Osteoblast (primary cell): ENCODE results near the gene FIP1L1. TPM values are rescaled to one million over a fixed set of nuclear protein-coding genes. Genes with fewer than 3 reads are reported as not detected.

Experiments used
- DNase-seq: peaks from one replicate; pipeline ENCODE4 v3.0.0; 2011; ENCODE audit warnings: low spot score, mixed read lengths; ENCODE audit not compliant: insufficient read length; ENCODE audit errors: missing footprints
- H2AFZ ChIP-seq: 2 replicates; pipeline ENCODE4 v1.6.0; 2011; ENCODE audit warnings: mild to moderate bottlenecking, low read length
- H3K27ac ChIP-seq: 2 replicates; pipeline ENCODE4 v1.5.1; 2011; ENCODE audit warnings: mild to moderate bottlenecking, low read depth, low read length, moderate library complexity
- H3K27me3 ChIP-seq: 2 replicates; pipeline ENCODE4 v1.6.0; 2012; ENCODE audit warnings: mild to moderate bottlenecking, control low read depth, inconsistent platforms, low read length, moderate library complexity; ENCODE audit not compliant: insufficient read depth
- H3K36me3 ChIP-seq: 2 replicates; pipeline ENCODE4 v1.5.1; 2011; ENCODE audit warnings: mild to moderate bottlenecking, low read length, control low read depth, moderate library complexity; ENCODE audit not compliant: insufficient read depth
- H3K4me1 ChIP-seq: 2 replicates; pipeline ENCODE4 v1.5.1; 2011; ENCODE audit warnings: mild to moderate bottlenecking, low read length, control low read depth, moderate library complexity; ENCODE audit not compliant: insufficient read depth
- H3K4me2 ChIP-seq: 2 replicates; pipeline ENCODE4 v1.6.0; 2011; ENCODE audit warnings: mild to moderate bottlenecking, low read length; ENCODE audit not compliant: insufficient read depth
- H3K4me3 ChIP-seq: fragments of 200-600 bp; sonication (generic); 3 replicates; pipeline ENCODE4 v1.5.1; 2012; ENCODE audit warnings: mild to moderate bottlenecking, low read length, inconsistent platforms; ENCODE audit not compliant: insufficient read depth
- H3K79me2 ChIP-seq: 2 replicates; pipeline ENCODE4 v1.6.0; 2012; ENCODE audit warnings: mild to moderate bottlenecking, low read length, control low read depth, inconsistent platforms; ENCODE audit not compliant: insufficient read depth
- H3K9me3 ChIP-seq: 2 replicates; pipeline ENCODE4 v1.5.1; 2011; ENCODE audit warnings: low read depth, low read length, control low read depth
- H4K20me1 ChIP-seq: 2 replicates; pipeline ENCODE4 v1.6.0; 2012; ENCODE audit warnings: mild to moderate bottlenecking, low read length, control low read depth; ENCODE audit not compliant: insufficient read depth
- total RNA-seq: library from RNA; depleted of rRNA; stranded (reverse); fragments of >200 nt; gene quantifications from 2 replicates; pipeline ENCODE4 v1.2.3, GENCODE V29; 2012
- TF ChIP-seq, protein P1 (sequence below): IDR thresholded peaks from 2 replicates; pipeline ENCODE4 v1.5.1; 2011; ENCODE audit warnings: mild to moderate bottlenecking, low read depth, low read length, moderate library complexity; ENCODE audit errors: extremely low read depth

Gene FIP1L1
- total RNA-seq, 1 donor: 78.2 TPM

DNA sequence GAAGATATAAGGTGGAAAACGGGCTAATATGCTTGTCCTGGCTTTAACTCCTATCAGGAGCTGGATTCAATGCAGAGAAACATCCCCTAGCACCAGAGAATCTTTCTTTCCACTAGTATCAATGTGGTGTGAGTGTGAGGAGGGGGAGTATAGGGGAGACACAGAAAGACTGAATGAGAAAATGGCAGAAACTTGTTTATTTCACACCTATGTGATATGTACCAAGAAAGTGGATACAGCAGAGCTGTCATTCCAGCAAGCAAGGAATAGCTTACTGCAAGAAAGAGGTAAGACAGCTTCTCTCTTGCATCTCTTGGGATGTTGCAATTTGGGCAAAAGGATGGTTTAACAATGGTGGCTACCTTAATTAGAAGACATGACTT is 108.2 kb downstream of the FIP1L1 start:
- Histone ChIP-seq H3K27ac (no peak overlapping the region), H4K20me1 (no peaks in the 10 kb centered on the region), H3K79me2 (no peaks in the 10 kb centered on the region), H3K27me3 (no peaks in the 10 kb centered on the region), H3K36me3 (no peaks in the 10 kb centered on the region), H3K4me3 (no peak overlapping the region), H3K9me3 (no peaks in the 10 kb centered on the region), H3K4me1 (peaks cover 34% of the 10 kb centered on the region), H3K4me2 (no peak overlapping the region), H2AFZ (no peak overlapping the region)
- TF ChIP-seq, protein P1, sequence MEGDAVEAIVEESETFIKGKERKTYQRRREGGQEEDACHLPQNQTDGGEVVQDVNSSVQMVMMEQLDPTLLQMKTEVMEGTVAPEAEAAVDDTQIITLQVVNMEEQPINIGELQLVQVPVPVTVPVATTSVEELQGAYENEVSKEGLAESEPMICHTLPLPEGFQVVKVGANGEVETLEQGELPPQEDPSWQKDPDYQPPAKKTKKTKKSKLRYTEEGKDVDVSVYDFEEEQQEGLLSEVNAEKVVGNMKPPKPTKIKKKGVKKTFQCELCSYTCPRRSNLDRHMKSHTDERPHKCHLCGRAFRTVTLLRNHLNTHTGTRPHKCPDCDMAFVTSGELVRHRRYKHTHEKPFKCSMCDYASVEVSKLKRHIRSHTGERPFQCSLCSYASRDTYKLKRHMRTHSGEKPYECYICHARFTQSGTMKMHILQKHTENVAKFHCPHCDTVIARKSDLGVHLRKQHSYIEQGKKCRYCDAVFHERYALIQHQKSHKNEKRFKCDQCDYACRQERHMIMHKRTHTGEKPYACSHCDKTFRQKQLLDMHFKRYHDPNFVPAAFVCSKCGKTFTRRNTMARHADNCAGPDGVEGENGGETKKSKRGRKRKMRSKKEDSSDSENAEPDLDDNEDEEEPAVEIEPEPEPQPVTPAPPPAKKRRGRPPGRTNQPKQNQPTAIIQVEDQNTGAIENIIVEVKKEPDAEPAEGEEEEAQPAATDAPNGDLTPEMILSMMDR: no peak
- DNase-seq: no peak

DNA sequence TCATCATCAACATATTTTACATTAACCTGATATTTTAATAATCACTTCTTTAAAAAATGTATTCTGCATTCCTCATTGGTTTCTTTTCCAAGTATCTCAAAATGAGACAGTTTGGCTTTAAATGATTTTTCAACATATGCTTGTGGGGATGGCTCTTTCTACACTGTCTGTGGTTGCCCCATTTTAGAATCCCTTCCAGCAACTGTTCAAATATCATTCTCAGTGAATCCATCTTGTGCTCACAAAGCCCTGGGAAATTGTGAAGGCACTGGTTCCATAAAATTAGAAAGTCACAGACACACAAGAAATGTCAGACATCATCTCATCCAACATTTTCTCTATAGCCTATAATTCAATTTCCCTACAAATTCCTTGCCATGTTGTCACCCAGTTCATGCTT is 110.3 kb downstream of the FIP1L1 start:
- peaks cover 30% of the 10 kb centered on the region for H3K4me1 ChIP-seq
- H3K4me3 ChIP-seq: no peak overlapping the region
- H3K9me3 ChIP-seq: no peaks in the 10 kb centered on the region
- H3K27ac ChIP-seq: no peak overlapping the region
- DNase-seq: no peak
- H3K4me2 ChIP-seq: no peak overlapping the region
- no peaks in the 10 kb centered on the region for H4K20me1 ChIP-seq
- no peaks in the 10 kb centered on the region for H3K79me2 ChIP-seq
- TF ChIP-seq, protein P1: no peak
- no peaks in the 10 kb centered on the region for H3K27me3 ChIP-seq
- H2AFZ ChIP-seq: no peak overlapping the region
- H3K36me3 ChIP-seq: no peaks in the 10 kb centered on the region

DNA sequence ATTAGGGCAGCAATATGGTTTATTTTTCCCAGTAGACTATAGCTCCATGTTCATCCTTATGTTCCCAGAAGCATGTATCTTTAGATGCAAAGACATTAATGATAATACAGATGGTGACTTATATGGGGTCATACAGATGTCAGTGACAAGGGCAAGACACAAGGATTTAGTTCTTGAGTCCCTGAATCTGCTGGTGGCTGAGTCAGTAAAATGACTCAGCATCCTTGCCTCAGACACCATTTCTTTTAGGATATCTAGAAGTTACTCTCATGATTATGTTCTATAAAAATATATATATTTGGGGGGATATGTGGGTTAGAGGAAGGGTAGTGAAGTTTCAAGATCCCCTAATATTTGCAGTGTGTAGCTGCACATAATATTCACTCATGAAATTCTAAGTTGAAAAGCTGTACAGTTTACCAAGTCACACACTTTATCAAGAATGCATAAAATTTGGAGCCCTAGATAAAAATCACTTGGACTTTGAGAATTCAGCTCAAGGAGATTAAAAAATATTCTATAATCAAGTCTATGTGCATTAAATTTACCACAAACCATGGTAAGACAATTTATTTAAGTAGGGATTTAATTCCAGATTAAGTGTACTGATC is 111.9 kb downstream of the FIP1L1 start:
- no peak for DNase-seq
- Histone ChIP-seq H3K27ac (peak overlapping the region; percentile 74), H3K79me2 (no peaks in the 10 kb centered on the region), H2AFZ (no peak overlapping the region), H3K4me3 (no peak overlapping the region), H3K27me3 (no peaks in the 10 kb centered on the region), H4K20me1 (no peaks in the 10 kb centered on the region), H3K36me3 (no peaks in the 10 kb centered on the region), H3K4me1 (peaks cover 30% of the 10 kb centered on the region), H3K4me2 (no peak overlapping the region), H3K9me3 (no peaks in the 10 kb centered on the region)
- TF ChIP-seq, protein P1: no peak

DNA sequence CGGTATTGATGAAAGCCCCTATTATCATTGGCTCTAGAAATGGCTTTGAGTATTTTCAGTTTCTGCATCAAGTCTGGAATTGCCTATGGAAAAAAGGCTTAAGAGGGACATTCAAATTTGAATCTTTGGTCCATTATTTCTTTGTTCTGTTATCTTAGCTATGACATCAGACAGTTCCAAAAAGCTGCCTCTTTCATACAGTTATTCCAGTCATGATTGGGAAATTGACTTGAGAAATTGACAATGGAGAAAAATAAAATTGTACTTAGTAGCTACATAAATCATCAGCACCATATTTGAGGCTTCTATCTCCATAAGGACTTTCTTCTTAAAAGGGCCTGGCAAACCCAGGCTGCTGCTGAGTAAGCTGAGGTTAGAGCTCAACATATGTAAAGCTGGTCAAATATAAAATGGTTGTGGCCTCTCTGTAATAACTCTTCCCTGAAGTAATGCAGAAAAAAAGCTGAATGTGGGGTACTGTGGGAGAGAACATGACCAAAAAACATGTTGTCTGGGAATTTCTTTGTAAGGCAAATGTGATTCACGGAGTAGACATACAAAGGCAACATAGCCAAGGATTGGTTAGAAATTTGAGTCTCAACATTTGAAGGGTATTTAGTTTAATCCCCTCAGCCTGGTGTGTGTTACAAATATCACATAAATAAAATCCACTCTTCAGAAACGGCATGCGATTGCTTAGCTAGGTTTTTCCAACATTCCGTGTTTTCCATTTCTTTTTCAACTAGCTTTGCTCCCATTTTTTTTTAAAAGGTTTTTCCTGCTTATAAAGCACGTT is 112.9 kb downstream of the FIP1L1 start:
- Histone ChIP-seq H3K27ac (peak overlapping the region; percentile 74), H3K4me3 (no peak overlapping the region), H3K4me2 (peak overlapping the region; percentile 44), H3K79me2 (no peaks in the 10 kb centered on the region), H2AFZ (no peak overlapping the region), H3K36me3 (no peaks in the 10 kb centered on the region), H3K4me1 (peaks cover 23% of the 10 kb centered on the region), H3K27me3 (no peaks in the 10 kb centered on the region), H3K9me3 (no peaks in the 10 kb centered on the region), H4K20me1 (no peaks in the 10 kb centered on the region)
- no peak for DNase-seq
- TF ChIP-seq, protein P1: no peak
